GM12878 (cell line): ENCODE measurements around the gene SOWAHC. TPM values are rescaled to one million over a fixed set of nuclear protein-coding genes. Genes with fewer than 3 reads are reported as not detected.

Experiments used
- ATAC-seq: fragments of 200-7000 bp; cut with Tn5 transposase; 3 replicates; pipeline ENCODE4 v1.9.1; 2020; ENCODE audit warnings: mild to moderate bottlenecking, moderate library complexity
- BruUV-seq: library from RNA; stranded (reverse); fragments of 400-500 nt; replicated peaks from 2 replicates; lab custom pipeline; 2021; lab: Mats Ljungman, UMichigan
- CTCF ChIA-PET: fragments of 300-600 bp; sonication (Branson Sonifier 250); formaldehyde crosslinking; extraction: SDS; loops from one replicate; lab custom pipeline; 2021; ENCODE audit warnings: inconsistent platforms; lab: Yijun Ruan, JAX
- POLR2A ChIA-PET: fragments of 350-600 bp; formaldehyde crosslinking; extraction: SDS; loops from one replicate; lab custom pipeline; 2021; ENCODE audit warnings: inconsistent platforms; lab: Charles Lee
- RAD21 ChIA-PET: fragments of 300-600 bp; sonication (Branson Sonifier 250); formaldehyde crosslinking; loops from one replicate; lab custom pipeline; 2023; ENCODE audit warnings: antibody characterized with exemption; ENCODE audit not compliant: unreplicated experiment; lab: Charles Lee
- SMC1A ChIA-PET: fragments of 300-600 bp; sonication (Branson Sonifier 250); formaldehyde crosslinking; loops from one replicate; lab custom pipeline; 2023; ENCODE audit not compliant: unreplicated experiment, uncharacterized antibody; lab: Charles Lee
- DNase-seq: peaks from one replicate; pipeline ENCODE4 v3.0.0-alpha.2; 2011; ENCODE audit warnings: low read depth, low spot score
- FAIRE-seq: peaks from 3 replicates; lab custom pipeline; 2011; peaks lifted over from hg19 to GRCh38; lab: Jason Lieb, UNC
- H2AFZ ChIP-seq: 2 replicates; pipeline ENCODE4 v1.6.0; 2011; ENCODE audit warnings: low read depth, low read length, control low read depth; ENCODE audit not compliant: control insufficient read depth
- H3K27ac ChIP-seq: 2 replicates; pipeline ENCODE4 v1.5.1; 2011; ENCODE audit warnings: control low read depth; ENCODE audit not compliant: control insufficient read depth, insufficient read depth
- H3K27me3 ChIP-seq, 2 experiments: replicated peaks in 1 of 2; 2 replicates each; pipeline versions ENCODE4 v1.6.0 to v1.6.1; 2011; ENCODE audit warnings: low read length in 1 of 2; ENCODE audit not compliant: control insufficient read depth in 2 of 2, insufficient read depth in 2 of 2
- H3K36me3 ChIP-seq, 2 experiments: 2 replicates each; pipeline ENCODE4 v1.5.1; 2011; ENCODE audit warnings: low read length in 1 of 2; ENCODE audit not compliant: control insufficient read depth in 2 of 2, insufficient read depth in 2 of 2
- H3K4me1 ChIP-seq: 2 replicates; pipeline ENCODE4 v1.6.1; 2011; ENCODE audit warnings: mild to moderate bottlenecking, low read length, moderate library complexity, mixed read lengths; ENCODE audit not compliant: control insufficient read depth, insufficient read depth
- H3K4me2 ChIP-seq: 2 replicates; pipeline ENCODE4 v1.6.0; 2011; ENCODE audit warnings: control low read depth; ENCODE audit not compliant: control insufficient read depth, insufficient read depth
- H3K4me3 ChIP-seq: fragments of 200-600 bp; sonication (generic); 2 replicates; pipeline ENCODE4 v1.5.1; 2016
- H3K79me2 ChIP-seq: 2 replicates; pipeline ENCODE4 v1.6.0; 2011; ENCODE audit warnings: low read length; ENCODE audit not compliant: control insufficient read depth, insufficient read depth
- H3K9ac ChIP-seq: 2 replicates; pipeline ENCODE4 v1.8.0; 2011; ENCODE audit warnings: low read length, control low read depth, mixed read lengths; ENCODE audit not compliant: control insufficient read depth, insufficient read depth
- H3K9me3 ChIP-seq: replicated peaks from 3 replicates; pipeline ENCODE4 v1.5.1; 2011; ENCODE audit warnings: mild to moderate bottlenecking, low read length; ENCODE audit not compliant: control insufficient read depth, insufficient read depth
- H4K20me1 ChIP-seq: 2 replicates; pipeline ENCODE4 v1.6.0; 2011; ENCODE audit not compliant: control insufficient read depth, insufficient read depth
- HCFC1 ChIP-seq: fragments of 150-350 bp; IDR thresholded peaks from 2 replicates; pipeline ENCODE4 v1.6.1; 2014; ENCODE audit warnings: low read length
- PML ChIP-seq: IDR thresholded peaks from 2 replicates; pipeline ENCODE4 v1.6.1; 2012; ENCODE audit warnings: low read length, inconsistent platforms
- RUNX3 ChIP-seq: IDR thresholded peaks from 2 replicates; pipeline ENCODE4 v1.6.1; 2012; ENCODE audit warnings: low read length, inconsistent platforms
- WGBS: methylation state at CpG from one replicate; pipeline ENCODE4 v1.1.6; 2016; ENCODE audit warnings: low lambda C conversion rate; ENCODE audit not compliant: insufficient replicate concordance, insufficient coverage; ENCODE audit errors: missing lambda C conversion rate; 5-methylcytosine and 5-hydroxymethylcytosine counted together
- in situ Hi-C: fragments of 300-500 bp; cut with MboI; formaldehyde crosslinking; loops from 9 replicates; pipeline ENCODE4 v1.14.3; 2018; ENCODE audit warnings: mixed read lengths
- intact Hi-C: fragments of 100-400 bp; cut with micrococcal nuclease; formaldehyde crosslinking; loops from one replicate; pipeline ENCODE4 v1.14.2; 2022; ENCODE audit not compliant: unreplicated experiment
- polyA plus RNA-seq, 11 experiments: library from polyadenylated mRNA; depleted of rRNA in 4 of 11; unstranded in 6 of 11; stranded (reverse) in 5 of 11; fragments of >200 nt; fragmentation: Nextera tagmentation in 4 of 11; fragmentation: Illumina TruSeq in 1 of 11; extraction: Ambion mirVana in 4 of 11; extraction: Trizol in 1 of 11; gene quantifications; 1 replicate in 1 of 11; 2 replicates in 10 of 11; pipeline versions ENCODE4 v1.2.1 to v1.2.3, GENCODE V29; 2011 to 2016; ENCODE audit warnings: inconsistent platforms in 2 of 11, missing spikeins in 2 of 11, low read depth in 1 of 11
- total RNA-seq, 4 experiments: library from RNA; depleted of rRNA in 3 of 4; stranded (reverse); fragments of >200 nt in 3 of 4; fragmentation: Illumina TruSeq in 1 of 4; extraction: Trizol in 1 of 4; gene quantifications; 2 replicates each; pipeline versions ENCODE4 v1.2.1 to v1.2.3, GENCODE V29; 2013 to 2021
- TF ChIP-seq, protein P1 (sequence below): IDR thresholded peaks from 2 replicates; pipeline ENCODE4 v1.6.1; 2011; ENCODE audit warnings: borderline replicate concordance, low read depth, mild to moderate bottlenecking, moderate library complexity, mixed read lengths, low read length; ENCODE audit not compliant: insufficient read depth; ENCODE audit errors: extremely low read length
- TF ChIP-seq, protein P2 (sequence below): IDR thresholded peaks from 2 replicates; pipeline ENCODE4 v1.6.1; 2011; ENCODE audit warnings: mild to moderate bottlenecking, low read depth, low read length, moderate library complexity; ENCODE audit not compliant: insufficient replicate concordance

SOWAHC gene
- total and polyA plus RNA-seq, 10 of the 15 experiments (the other 5 are each of a cell fraction or from before 2014, with no cell fraction given), result 0.48 to 2.6 (median 1.8) TPM

DNA sequence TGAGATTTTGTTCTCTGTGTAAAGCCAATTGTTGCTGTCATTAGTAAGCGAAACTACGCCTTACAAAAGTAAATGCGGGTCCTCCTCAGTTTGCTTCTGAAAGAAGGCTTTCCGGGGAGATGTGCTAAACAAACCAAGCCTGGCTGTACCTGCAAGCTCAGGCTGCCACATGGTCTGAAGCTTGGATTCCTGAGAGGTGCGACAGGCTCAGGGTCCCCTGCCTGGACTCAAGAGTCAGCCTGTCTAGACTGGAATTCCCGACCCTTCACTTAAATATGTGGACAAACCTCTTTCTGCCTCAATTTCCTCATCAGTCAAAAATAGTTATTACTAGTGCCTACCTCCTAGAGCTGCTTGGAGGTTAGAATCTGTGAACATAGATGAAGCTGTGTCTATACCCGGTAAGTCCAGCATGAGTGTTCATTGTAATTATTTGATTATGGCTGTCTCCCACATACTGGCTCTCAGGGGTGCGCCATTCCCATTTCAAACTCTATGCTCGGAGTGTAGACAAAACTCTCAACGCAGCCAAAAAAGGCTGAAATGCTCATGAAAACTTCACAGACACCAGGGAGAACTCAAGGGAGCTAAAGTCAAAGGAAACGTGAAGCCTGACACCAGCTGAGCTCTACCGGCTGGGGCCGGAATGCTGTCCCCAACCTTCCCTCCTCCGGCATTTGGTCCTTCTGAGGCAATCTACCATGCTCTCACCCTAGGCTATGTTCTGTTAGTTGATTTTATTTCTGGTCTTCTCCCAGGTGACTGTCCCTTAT is 31.4 kb downstream of the SOWAHC start:
- Histone ChIP-seq H3K27me3 (no peaks in the 10 kb centered on the region), H2AFZ (no peak overlapping the region), H3K4me1 (peaks cover 14% of the 10 kb centered on the region), H3K36me3 (no peaks in the 10 kb centered on the region), H4K20me1 (no peaks in the 10 kb centered on the region), H3K4me2 (no peak overlapping the region), H3K9ac (no peak overlapping the region), H3K79me2 (no peaks in the 10 kb centered on the region), H3K4me3 (no peak overlapping the region), H3K9me3 (peaks cover 4% of the 10 kb centered on the region; the same call in 2 of the 3 replicates), H3K27ac (no peak overlapping the region)
- in situ Hi-C loops (no loop called here), intact Hi-C loops (no loop called here)
- no TSS peak for BruUV-seq
- no peak for FAIRE-seq
- ChIA-PET CTCF (interaction anchor here (1.2 to 1.6 kb wide), 2 partner anchors 9 to 37 kb away, joined by 4 read pairs; no protein-coding TSS in a partner anchor), SMC1A (interaction anchor here (0.8 to 2.2 kb wide), 7 partner anchors 8 to 99 kb away, joined by 3 to 7 read pairs (median 4); no protein-coding TSS in a partner anchor), POLR2A (no interaction called here), RAD21 (interaction anchor here (1.0 to 2.3 kb wide), 3 partner anchors 18 to 38 kb away, joined by 3 to 9 read pairs (median 3); no protein-coding TSS in a partner anchor)
- ATAC-seq, result no peak
- TF ChIP-seq, protein P1, sequence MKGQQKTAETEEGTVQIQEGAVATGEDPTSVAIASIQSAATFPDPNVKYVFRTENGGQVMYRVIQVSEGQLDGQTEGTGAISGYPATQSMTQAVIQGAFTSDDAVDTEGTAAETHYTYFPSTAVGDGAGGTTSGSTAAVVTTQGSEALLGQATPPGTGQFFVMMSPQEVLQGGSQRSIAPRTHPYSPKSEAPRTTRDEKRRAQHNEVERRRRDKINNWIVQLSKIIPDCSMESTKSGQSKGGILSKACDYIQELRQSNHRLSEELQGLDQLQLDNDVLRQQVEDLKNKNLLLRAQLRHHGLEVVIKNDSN, result no peak
- TF ChIP-seq PML (no peak), HCFC1 (no peak), RUNX3 (no peak)
- TF ChIP-seq, protein P2, sequence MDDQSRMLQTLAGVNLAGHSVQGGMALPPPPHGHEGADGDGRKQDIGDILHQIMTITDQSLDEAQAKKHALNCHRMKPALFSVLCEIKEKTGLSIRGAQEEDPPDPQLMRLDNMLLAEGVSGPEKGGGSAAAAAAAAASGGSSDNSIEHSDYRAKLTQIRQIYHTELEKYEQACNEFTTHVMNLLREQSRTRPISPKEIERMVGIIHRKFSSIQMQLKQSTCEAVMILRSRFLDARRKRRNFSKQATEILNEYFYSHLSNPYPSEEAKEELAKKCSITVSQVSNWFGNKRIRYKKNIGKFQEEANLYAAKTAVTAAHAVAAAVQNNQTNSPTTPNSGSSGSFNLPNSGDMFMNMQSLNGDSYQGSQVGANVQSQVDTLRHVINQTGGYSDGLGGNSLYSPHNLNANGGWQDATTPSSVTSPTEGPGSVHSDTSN, result no peak
- WGBS, result 78% methylated on average over 14 of the region's 14 CpGs
- DNase-seq, result no peak
